Neural cell (in vitro differentiated cells): Measurements from ENCODE around the gene MOV10L1. TPM values are rescaled to one million over a fixed set of nuclear protein-coding genes. Genes with fewer than 3 reads are reported as not detected.

Experiments used
- H2AFZ ChIP-seq: fragments of 200-600, 300-800 bp; sonication (generic), shearing (Covaris generic); 2 replicates; pipeline ENCODE4 v1.6.0; 2014; ENCODE audit warnings: low read depth, mild to moderate bottlenecking, antibody characterized with exemption, low read length, moderate library complexity
- H3F3A ChIP-seq: fragments of 200-600 bp; shearing (Covaris generic); 2 replicates; pipeline ENCODE4 v1.6.1; 2016; ENCODE audit warnings: mild to moderate bottlenecking, moderate library complexity, mixed read lengths, antibody characterized with exemption, low read length; ENCODE audit not compliant: insufficient read depth, poor library complexity, severe bottlenecking
- H3K27ac ChIP-seq: fragments of 200-600, 300-800 bp; sonication (generic), shearing (Covaris generic); 2 replicates; pipeline ENCODE4 v1.5.1; 2014; ENCODE audit warnings: mild to moderate bottlenecking, low read length, moderate library complexity
- H3K27me3 ChIP-seq: fragments of 300-800, 200-600 bp; sonication (generic), shearing (Covaris generic); 2 replicates; pipeline ENCODE4 v1.6.0; 2014; ENCODE audit warnings: mild to moderate bottlenecking, low read depth, low read length, moderate library complexity; ENCODE audit not compliant: insufficient read depth
- H3K36me3 ChIP-seq: fragments of 300-800, 200-600 bp; sonication (generic), shearing (Covaris generic); 2 replicates; pipeline ENCODE4 v1.5.1; 2014; ENCODE audit warnings: mild to moderate bottlenecking, antibody characterized with exemption, low read length, moderate library complexity; ENCODE audit not compliant: insufficient read depth
- H3K4me2 ChIP-seq: fragments of 300-800, 200-600 bp; sonication (generic), shearing (Covaris generic); 2 replicates; pipeline ENCODE4 v1.6.0; 2014; ENCODE audit warnings: mild to moderate bottlenecking, low read length
- H3K4me3 ChIP-seq: fragments of 300-800, 200-600 bp; sonication (generic), shearing (Covaris generic); 2 replicates; pipeline ENCODE4 v1.5.1; 2014; ENCODE audit warnings: mild to moderate bottlenecking, low read length, moderate library complexity
- H3K79me2 ChIP-seq: fragments of 200-600 bp; shearing (Covaris generic); replicated peaks from 2 replicates; pipeline ENCODE4 v1.6.0; 2014; ENCODE audit warnings: mild to moderate bottlenecking, low read length, moderate library complexity; ENCODE audit not compliant: insufficient read depth
- H3K9ac ChIP-seq: fragments of 300-800, 200-600 bp; sonication (generic), shearing (Covaris generic); 2 replicates; pipeline ENCODE4 v1.6.1; 2016; ENCODE audit warnings: mild to moderate bottlenecking, low read length, mixed read lengths
- H3K9me2 ChIP-seq: fragments of 200-600 bp; shearing (Covaris generic); 2 replicates; pipeline ENCODE4 v1.6.1; 2016; ENCODE audit warnings: mild to moderate bottlenecking, low read length, mixed read lengths; ENCODE audit not compliant: insufficient read depth
- H3K9me3 ChIP-seq: fragments of 200-600, 300-800 bp; sonication (generic), shearing (Covaris generic); 2 replicates; pipeline ENCODE4 v1.6.1; 2016; ENCODE audit warnings: mild to moderate bottlenecking, mixed run types, low read length, moderate library complexity, mixed read lengths
- H4K20me1 ChIP-seq: fragments of 200-600 bp; shearing (Covaris generic); 2 replicates; pipeline ENCODE4 v1.6.1; 2016; ENCODE audit warnings: mild to moderate bottlenecking, mixed run types; ENCODE audit not compliant: insufficient read depth
- CTCF ChIP-seq: fragments of 450-650 bp; IDR thresholded peaks from 2 replicates; pipeline ENCODE4 v1.5.1; 2014; ENCODE audit warnings: antibody characterized with exemption, mild to moderate bottlenecking, moderate library complexity; ENCODE audit not compliant: poor library complexity, severe bottlenecking
- EP300 ChIP-seq: fragments of 450-650 bp; conservative IDR thresholded peaks from 2 replicates; pipeline ENCODE4 v1.6.1; 2014; ENCODE audit warnings: antibody characterized with exemption, mild to moderate bottlenecking, moderate library complexity; ENCODE audit not compliant: poor library complexity, severe bottlenecking
- EZH2 ChIP-seq: fragments of 200-600, 300-800 bp; shearing (Covaris generic), sonication (generic); IDR thresholded peaks from 2 replicates; pipeline ENCODE4 v1.6.1; 2014; ENCODE audit warnings: antibody characterized with exemption, low read length, borderline replicate concordance, mild to moderate bottlenecking; ENCODE audit not compliant: insufficient read depth, poor library complexity, severe bottlenecking
- MXI1 ChIP-seq: fragments of 450-650 bp; conservative IDR thresholded peaks from 2 replicates; pipeline ENCODE4 v1.6.1; 2014; ENCODE audit warnings: antibody characterized with exemption, mild to moderate bottlenecking; ENCODE audit not compliant: poor library complexity, severe bottlenecking
- POLR2AphosphoS5 ChIP-seq: IDR thresholded peaks from 2 replicates; pipeline ENCODE4 v1.6.1; 2012
- RAD21 ChIP-seq: fragments of 450-650 bp; conservative IDR thresholded peaks from 2 replicates; pipeline ENCODE4 v1.6.1; 2014; ENCODE audit warnings: antibody characterized with exemption, mild to moderate bottlenecking, moderate library complexity
- SMC3 ChIP-seq: fragments of 450-650 bp; conservative IDR thresholded peaks from 2 replicates; pipeline ENCODE4 v1.6.1; 2014; ENCODE audit warnings: antibody characterized with exemption, mild to moderate bottlenecking, moderate library complexity; ENCODE audit not compliant: poor library complexity
- TAF1 ChIP-seq: IDR thresholded peaks from 2 replicates; pipeline ENCODE4 v1.6.1; 2012; ENCODE audit warnings: low read depth
- polyA plus RNA-seq: library from polyadenylated mRNA; depleted of rRNA; stranded (reverse); fragments of >200 nt; gene quantifications from 2 replicates; pipeline ENCODE4 v1.2.3, GENCODE V29; 2014
- TF ChIP-seq, protein P1 (sequence below): IDR thresholded peaks from 2 replicates; pipeline ENCODE4 v1.6.1; 2012; ENCODE audit warnings: borderline replicate concordance

MOV10L1 gene
- polyA plus RNA-seq, 1 donor from 2014 or later: not detected

DNA sequence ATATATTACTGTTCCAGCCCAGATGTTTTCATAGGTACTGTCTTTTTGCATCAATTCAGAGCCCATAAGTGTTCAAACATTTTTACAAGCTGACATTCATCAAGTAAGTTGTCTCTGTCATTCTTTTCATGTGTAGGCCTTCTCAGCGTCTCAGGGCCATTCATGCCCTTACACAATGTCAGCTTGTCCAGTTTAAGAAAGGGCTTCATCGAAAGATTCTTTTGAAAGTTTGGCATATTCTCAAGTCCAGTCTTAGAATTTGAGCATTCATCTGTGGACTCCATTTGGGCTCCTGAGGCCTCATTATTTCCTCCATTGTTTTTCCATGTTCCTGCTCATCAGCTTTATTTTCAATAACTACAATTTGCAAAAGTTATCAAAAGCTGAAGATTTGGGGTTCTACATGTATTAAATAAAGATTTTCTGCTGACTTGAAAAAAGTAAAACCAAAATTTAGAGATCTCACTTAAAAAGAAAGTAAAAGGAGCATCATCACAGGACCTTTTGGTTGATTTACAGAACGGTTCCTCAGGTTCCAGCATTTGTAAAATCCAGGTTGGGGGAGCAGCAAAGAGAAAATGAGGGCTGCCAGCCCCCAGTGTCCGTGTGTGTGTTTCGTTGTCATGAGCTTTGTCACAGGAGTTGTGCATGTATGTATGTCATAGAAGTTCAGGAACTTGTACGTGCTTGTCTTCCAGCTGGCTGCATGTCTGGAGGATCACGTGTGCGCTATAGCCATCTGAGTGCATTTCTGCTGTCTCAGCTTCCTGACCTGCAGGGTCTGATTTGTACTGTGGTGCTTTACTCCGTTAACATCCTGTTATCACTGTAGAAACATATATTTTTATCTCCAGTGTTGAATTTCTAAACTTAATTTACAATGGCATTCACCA lies 15.6 kb downstream of the MOV10L1 start:
- Histone ChIP-seq H4K20me1 (no peaks in the 10 kb centered on the region), H3F3A (no peaks in the 10 kb centered on the region), H3K79me2 (no peaks in the 10 kb centered on the region), H3K27ac (no peak overlapping the region), H3K9me2 (no peaks in the 10 kb centered on the region), H3K36me3 (no peaks in the 10 kb centered on the region), H2AFZ (no peak overlapping the region), H3K9me3 (no peaks in the 10 kb centered on the region), H3K4me3 (no peak overlapping the region), H3K27me3 (no peaks in the 10 kb centered on the region), H3K9ac (no peak overlapping the region), H3K4me2 (no peak overlapping the region)
- TF ChIP-seq SMC3 (no peak), TAF1 (no peak), POLR2AphosphoS5 (no peak), MXI1 (no peak), RAD21 (no peak), CTCF (no peak), EZH2 (no peak), EP300 (no peak)
- TF ChIP-seq, protein P1, sequence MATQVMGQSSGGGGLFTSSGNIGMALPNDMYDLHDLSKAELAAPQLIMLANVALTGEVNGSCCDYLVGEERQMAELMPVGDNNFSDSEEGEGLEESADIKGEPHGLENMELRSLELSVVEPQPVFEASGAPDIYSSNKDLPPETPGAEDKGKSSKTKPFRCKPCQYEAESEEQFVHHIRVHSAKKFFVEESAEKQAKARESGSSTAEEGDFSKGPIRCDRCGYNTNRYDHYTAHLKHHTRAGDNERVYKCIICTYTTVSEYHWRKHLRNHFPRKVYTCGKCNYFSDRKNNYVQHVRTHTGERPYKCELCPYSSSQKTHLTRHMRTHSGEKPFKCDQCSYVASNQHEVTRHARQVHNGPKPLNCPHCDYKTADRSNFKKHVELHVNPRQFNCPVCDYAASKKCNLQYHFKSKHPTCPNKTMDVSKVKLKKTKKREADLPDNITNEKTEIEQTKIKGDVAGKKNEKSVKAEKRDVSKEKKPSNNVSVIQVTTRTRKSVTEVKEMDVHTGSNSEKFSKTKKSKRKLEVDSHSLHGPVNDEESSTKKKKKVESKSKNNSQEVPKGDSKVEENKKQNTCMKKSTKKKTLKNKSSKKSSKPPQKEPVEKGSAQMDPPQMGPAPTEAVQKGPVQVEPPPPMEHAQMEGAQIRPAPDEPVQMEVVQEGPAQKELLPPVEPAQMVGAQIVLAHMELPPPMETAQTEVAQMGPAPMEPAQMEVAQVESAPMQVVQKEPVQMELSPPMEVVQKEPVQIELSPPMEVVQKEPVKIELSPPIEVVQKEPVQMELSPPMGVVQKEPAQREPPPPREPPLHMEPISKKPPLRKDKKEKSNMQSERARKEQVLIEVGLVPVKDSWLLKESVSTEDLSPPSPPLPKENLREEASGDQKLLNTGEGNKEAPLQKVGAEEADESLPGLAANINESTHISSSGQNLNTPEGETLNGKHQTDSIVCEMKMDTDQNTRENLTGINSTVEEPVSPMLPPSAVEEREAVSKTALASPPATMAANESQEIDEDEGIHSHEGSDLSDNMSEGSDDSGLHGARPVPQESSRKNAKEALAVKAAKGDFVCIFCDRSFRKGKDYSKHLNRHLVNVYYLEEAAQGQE: no peak

GRCh38 chr22:50107529-50107928 lies 17.7 kb downstream of the MOV10L1 start:
- Histone ChIP-seq H3K27me3 (no peaks in the 10 kb centered on the region), H3K9me2 (no peaks in the 10 kb centered on the region), H2AFZ (no peak overlapping the region), H3K4me2 (no peak overlapping the region), H3K27ac (no peak overlapping the region), H3K36me3 (no peaks in the 10 kb centered on the region), H4K20me1 (no peaks in the 10 kb centered on the region), H3K79me2 (no peaks in the 10 kb centered on the region), H3K4me3 (no peak overlapping the region), H3F3A (no peaks in the 10 kb centered on the region), H3K9me3 (no peaks in the 10 kb centered on the region), H3K9ac (no peak overlapping the region)
- TF ChIP-seq POLR2AphosphoS5 (no peak), CTCF (no peak), EP300 (no peak), EZH2 (no peak), SMC3 (no peak), MXI1 (no peak), RAD21 (no peak), TAF1 (no peak)
- TF ChIP-seq, protein P1: no peak
